ENCODE data around the gene SPACA7. TPM values are rescaled to one million over a fixed set of nuclear protein-coding genes. Genes with fewer than 3 reads are reported as not detected.

Gene SPACA7
- total and polyA plus RNA-seq, 2 of the 13 experiments (the other 11 are each of a cell fraction or from before 2014, with no cell fraction given), result not detected

DNA sequence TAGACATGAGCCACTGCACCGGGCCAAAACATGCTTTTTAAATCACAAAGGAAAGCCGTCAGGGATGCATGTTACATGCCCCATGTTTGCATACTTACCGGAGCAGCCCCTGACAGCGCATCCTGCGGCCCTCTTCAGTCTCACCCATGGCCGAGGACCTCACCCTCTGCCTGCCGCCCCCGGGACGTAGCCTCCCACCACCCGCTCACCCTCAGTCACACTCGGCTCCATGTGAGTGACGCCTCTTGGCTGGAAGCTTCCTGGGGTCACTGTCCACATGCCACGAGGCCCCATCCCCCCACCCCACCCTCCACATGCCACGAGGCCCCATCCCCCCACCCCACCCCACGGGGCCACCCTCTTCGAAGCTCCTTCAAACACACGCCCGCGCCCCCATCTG is 46.1 kb upstream of the SPACA7 start (continued):
- TF ChIP-seq KAT2B (IDR thresholded peaks at IDR 0.05; ENCODE audit: borderline replicate concordance, low read depth, low read length) (no peak), SNAI1 (CRISPR knock-in tag; IDR thresholded peaks at IDR 0.05; ENCODE audit: borderline replicate concordance) (no peak), RBAK (CRISPR knock-in tag; IDR thresholded peaks at IDR 0.05) (no peak), REPIN1 (CRISPR knock-in tag; IDR thresholded peaks at IDR 0.05; ENCODE audit: borderline replicate concordance, low read depth) (no peak), SIN3B (IDR thresholded peaks at IDR 0.05; ENCODE audit: low read length) (no peak), CCAR2 (optimal IDR thresholded peaks at IDR 0.05; ENCODE audit: low read depth, low read length) (no peak), ZKSCAN1 (IDR thresholded peaks at IDR 0.05; ENCODE audit: low read length) (no peak), SRSF9 (IDR thresholded peaks at IDR 0.05; ENCODE audit: borderline replicate concordance, insufficient read depth, low read depth, low read length, poor library complexity, severe bottlenecking) (no peak)
- TF ChIP-seq, protein P1, sequence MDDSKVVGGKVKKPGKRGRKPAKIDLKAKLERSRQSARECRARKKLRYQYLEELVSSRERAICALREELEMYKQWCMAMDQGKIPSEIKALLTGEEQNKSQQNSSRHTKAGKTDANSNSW (CRISPR knock-in tag; IDR thresholded peaks at IDR 0.05; ENCODE audit: borderline replicate concordance), result no peak
- TF ChIP-seq, protein P2, sequence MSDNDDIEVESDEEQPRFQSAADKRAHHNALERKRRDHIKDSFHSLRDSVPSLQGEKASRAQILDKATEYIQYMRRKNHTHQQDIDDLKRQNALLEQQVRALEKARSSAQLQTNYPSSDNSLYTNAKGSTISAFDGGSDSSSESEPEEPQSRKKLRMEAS (IDR thresholded peaks at IDR 0.05), result no peak
- TF ChIP-seq, protein P3, sequence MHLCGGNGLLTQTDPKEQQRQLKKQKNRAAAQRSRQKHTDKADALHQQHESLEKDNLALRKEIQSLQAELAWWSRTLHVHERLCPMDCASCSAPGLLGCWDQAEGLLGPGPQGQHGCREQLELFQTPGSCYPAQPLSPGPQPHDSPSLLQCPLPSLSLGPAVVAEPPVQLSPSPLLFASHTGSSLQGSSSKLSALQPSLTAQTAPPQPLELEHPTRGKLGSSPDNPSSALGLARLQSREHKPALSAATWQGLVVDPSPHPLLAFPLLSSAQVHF (CRISPR knock-in tag; IDR thresholded peaks at IDR 0.05), result no peak
- TF ChIP-seq, protein P4, sequence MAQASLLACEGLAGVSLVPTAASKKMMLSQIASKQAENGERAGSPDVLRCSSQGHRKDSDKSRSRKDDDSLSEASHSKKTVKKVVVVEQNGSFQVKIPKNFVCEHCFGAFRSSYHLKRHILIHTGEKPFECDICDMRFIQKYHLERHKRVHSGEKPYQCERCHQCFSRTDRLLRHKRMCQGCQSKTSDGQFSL (CRISPR knock-in tag; IDR thresholded peaks at IDR 0.05), result no peak

All from HepG2 (cell line).